Stimulated activated CD8-positive, alpha-beta memory T cell treated with anti-CD3 and anti-CD28 coated beads, Interleukin-12 subunit alpha, Interleukin-12 subunit beta, amount 100 ng/mL, for 24 hours (primary cell): Measurements from ENCODE around the gene SYNJ2.

Source experiments
- DNase-seq: peaks from one replicate; pipeline ENCODE4 v3.0.0-alpha.2; 2020; ENCODE audit errors: extremely low read depth

SYNJ2 gene

DNA sequence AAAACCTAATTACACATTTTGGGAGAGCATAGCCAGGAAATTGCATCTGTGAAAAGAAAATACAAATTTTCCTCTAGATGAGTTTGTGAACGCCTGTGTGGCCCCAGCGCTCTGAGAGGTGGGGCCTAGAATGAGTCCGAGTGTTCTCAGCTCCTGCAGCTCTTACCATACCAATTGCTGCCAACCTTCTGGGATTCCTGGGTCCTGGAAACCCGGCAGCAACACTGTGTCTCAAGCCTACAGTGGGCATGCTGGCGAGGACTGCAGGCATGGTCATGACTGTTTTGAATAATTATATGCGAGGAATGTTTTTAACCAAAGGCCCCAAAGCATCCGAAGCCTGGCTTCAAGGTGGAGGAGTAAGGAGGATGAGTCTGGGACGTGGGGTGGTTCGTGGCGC, 96.0 kb downstream of the SYNJ2 start:
- DNase-seq: no peak

DNA sequence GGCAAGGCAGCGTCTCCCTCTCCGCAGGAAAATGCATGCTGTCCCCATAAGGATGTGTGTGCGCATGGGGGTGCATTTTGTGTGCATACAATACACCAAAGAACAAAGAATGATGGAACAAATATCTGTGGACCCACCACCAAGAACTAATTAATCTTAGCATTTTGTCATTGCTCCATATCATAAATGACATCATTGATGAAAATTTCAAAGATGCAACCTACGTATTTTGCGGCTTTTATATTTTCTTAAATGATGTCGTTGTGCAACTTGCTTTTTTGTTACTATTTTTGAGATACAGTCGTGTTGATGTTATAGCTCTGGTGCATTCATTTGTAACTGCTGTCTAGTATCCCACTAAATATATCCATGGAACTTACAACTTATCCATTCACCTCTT, 96.7 kb downstream of the SYNJ2 start:
- no peak for DNase-seq

DNA sequence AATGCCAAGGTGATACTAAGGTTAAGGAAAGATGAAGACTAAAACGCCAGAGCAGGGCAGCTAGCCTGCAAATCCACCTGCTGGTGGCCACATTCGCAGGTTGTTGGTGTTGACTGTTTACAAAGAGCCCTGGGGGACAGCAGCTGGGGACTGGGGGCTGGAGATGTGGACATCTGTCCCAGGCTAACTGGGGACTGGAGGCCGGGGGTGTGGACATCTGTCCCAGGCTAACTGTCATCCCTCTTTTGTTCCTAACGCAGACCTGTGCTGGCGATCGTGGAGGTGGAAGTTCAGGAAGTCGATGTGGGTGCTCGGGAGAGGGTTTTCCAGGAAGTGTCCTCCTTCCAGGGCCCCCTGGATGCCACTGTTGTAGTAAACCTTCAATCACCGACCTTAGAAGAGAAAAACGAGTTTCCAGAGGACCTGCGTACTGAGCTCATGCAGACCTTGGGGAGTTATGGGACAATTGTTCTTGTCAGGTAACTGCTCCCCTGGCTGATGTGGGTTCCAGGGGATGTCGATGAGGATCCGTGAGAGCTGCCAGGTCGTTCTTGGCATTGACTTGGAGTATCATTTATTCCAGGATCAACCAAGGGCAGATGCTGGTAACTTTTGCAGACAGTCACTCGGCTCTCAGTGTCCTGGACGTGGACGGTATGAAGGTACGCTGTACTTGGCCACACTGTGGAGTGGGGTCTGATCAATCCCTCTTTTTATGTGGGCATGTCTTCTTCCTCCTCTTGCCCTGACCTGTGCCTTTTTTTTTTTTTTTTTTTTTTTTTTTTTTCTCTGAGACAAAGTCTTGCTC, 99.4 kb downstream of the SYNJ2 start:
- no peak for DNase-seq

DNA sequence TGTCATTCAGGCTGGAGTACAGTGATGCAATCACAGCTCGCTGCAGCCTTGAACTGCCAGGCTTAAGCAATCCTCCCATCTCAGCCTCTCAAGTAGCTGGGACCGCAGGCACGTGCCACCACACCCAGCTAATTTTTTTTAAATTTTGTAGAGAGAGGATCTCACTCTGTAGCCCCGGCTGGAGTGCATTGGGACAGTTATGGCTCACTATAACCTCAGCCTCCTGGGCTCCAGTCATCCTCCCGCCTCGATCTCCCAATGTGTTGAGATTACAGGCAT, 99.9 kb downstream of the SYNJ2 start:
- no peak for DNase-seq

DNA sequence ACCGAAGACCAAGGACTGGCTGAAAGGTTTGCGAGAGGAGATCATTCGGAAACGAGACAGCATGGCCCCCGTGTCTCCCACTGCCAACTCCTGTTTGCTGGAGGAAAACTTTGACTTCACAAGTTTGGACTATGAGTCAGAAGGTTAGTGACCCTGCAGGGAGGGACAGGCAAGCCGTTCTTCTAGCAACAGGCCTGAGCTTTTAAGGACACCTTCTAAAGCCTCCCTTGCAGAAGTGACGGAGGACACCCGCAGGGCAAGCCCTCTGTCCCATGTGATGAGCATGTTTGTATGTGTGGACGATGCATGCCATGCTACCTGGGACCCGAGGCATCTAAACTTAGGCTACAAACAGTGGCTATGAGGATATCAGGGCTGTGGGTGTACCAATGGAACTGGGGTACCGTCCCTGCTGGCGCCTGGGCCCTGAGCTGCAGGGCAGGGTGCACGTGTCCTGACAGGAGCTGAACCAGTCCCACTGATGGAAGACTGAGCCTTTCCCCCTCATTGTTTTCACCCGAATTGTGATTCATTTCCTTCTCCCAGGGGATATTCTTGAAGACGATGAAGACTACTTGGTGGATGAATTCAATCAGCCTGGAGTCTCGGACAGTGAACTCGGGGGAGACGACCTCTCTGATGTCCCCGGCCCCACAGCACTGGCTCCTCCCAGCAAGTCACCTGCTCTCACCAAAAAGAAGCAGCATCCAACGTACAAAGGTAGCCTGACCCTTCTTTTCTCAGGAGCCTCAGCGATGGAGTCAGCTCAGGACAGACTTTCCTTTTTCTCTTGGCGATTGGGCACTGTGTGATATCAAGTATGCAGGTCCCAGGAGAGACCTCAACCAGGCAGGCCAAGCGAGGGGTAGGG, 102.0 kb downstream of the SYNJ2 start:
- no peak for DNase-seq

DNA sequence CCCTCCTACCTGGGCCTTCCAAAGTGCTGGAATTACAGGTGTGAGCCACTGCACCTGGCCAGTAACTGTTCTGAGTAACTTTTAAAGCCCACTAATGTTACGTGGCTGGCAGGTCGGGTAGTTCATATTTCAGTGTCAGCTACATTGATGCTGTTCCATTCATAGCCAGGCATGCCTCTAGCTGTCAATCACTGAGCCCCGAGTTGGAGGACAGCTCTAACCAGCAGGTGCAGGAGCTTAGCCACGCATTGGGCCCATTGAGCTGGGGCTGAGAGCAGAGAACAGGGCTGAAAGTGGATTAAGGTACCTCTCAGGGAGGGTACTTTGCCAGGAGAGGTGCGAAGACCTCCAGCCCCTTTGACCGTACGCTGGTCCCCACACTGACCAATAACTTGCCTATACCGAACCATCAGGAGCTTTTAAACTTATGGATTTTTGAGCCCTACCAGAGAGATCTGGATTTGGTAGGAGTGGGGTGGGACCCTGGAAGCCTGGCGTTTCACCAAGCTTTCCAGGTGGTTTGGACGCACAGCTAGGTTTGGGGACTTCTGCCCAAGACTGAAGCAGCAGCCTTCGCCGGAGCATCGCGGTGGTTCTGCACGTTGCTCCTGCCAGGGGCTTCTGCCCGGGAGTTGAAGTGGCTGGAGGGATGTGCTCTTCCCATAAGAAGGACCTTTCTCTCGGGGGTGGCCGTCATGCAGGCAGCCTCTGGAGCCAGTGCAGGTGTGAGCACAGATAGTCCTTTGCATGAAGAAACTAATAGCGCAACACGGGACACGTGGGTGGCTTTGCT, 103.8 kb downstream of the SYNJ2 start:
- no peak for DNase-seq

DNA sequence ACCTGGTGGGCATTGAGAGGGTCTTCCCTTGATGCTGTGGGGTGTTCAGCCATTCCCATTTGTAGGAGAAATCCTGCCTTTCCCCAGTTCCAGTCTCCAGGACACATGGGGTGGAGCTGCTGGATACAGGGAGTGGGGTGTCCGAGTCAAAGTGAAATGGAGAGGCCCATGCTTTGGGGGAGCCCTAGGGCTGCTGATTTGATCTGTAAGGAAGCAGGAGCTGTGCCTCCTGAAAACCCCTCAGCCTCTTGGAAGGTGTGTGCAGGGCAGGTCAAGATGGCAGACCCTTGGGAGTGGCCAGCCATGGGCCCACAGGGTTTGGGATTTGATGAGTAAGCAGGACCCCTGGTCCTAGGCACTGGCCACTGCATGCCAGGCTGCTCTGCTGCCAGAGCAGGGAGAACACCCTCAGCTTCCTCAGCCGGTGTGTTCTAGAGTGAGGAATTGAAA, 104.4 kb downstream of the SYNJ2 start:
- DNase-seq: no peak

DNA sequence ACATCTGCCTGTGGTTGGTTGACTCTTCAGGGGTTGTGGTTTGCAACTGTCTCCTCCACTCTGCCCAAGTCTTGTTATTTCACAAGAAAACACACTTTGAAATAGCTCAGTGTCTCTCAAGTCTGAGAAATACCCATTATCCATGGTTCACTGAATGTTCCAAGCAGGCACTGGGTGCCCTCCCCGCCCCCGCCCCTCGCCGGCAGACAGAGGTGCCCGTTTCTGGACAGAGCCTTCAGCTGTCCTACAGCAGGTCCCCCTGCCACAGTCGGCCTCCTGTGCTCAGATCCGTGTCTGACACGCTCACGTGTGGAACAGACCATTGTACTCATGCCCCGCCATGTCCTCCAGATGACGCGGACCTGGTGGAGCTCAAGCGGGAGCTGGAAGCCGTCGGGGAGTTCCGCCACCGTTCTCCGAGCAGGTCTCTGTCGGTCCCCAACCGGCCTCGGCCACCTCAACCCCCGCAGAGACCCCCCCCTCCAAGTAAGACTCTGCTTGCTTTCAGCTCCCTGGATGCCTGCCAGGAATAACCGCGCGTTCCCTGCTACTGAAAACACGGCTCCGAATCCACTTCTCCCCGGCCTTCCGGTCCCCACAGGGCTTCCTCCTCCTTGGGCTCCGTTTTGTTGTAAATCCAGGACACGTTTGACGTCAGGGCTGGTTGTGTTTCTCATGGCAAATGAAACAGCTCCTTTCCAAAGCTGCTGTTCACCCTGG, 105.0 kb downstream of the SYNJ2 start:
- no peak for DNase-seq

DNA sequence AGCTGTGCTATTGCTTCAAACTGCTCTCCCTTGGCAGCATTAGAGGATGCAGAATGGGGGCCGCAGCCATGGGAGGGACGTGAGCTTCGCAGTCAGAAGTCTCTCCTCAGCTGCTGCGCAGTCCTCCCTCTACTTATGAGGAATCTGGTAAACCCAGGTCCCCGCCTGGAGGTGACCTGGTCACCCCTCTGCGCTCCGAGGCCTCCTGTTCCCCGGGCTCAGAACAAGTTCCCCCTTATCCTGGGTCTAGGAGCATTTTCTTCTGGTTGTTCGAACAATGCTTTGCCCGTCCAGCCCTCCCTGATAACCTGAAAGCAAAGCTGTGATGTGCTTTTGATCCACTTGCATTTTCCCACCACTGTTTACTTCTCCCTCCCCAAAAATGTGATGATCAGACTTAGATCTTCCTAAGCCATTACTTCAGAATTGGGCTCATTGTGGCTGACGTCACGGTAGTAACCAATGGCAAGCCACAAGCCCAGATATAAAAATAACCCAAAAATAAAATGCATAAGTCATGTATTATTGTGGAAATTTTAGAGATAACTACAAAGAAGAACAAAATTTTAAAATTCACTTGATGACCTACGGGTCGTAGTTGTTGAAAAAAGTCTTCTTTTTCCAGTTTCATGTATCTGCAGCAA, 105.7 kb downstream of the SYNJ2 start:
- no peak for DNase-seq

DNA sequence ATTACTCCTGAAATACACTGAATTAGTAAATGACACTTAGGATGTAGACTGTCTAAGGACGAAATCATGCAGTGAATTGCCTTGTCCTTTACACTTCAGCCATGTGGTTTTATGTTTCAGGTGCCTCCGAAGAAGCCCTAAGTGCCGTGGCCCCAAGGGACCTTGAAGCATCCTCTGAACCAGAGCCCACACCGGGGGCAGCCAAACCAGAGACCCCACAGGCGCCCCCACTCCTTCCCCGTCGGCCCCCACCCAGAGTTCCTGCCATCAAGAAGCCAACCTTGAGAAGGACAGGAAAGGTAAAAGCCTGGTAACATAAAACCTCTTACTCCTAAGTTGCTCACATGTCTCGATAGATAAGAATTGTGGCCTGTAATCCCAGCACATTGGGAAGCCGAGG, 111.1 kb downstream of the SYNJ2 start:
- no peak for DNase-seq

DNA sequence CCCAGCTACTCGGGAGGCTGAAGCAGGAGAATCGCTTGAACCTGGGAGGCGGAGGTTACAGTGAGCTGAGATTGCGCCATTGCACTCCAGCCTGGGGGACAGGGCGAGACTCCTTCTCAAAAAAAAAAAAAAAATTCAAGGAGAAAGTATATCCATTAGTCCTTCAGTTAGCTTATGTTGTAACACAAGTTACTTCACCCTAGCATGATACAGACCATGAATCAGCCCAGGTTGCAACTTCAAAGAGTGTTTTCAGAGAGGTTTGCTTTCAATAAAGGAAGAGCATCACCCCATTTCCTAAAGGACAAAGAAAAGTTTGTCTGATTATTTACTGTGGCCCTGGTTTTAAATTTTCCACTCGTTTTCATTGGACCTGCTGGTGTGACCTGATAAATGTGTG, 113.4 kb downstream of the SYNJ2 start:
- DNase-seq: no peak

DNA sequence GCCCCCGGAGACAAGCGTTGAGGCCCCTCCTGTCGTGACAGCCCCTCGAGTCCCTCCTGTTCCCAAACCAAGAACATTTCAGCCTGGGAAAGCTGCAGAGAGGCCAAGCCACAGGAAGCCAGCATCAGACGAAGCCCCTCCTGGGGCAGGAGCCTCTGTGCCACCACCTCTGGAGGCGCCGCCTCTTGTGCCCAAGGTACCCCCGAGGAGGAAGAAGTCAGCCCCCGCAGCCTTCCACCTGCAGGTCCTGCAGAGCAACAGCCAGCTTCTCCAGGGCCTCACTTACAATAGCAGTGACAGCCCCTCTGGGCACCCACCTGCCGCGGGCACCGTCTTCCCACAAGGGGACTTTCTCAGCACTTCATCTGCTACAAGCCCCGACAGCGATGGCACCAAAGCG, 114.0 kb downstream of the SYNJ2 start:
- no peak for DNase-seq

DNA sequence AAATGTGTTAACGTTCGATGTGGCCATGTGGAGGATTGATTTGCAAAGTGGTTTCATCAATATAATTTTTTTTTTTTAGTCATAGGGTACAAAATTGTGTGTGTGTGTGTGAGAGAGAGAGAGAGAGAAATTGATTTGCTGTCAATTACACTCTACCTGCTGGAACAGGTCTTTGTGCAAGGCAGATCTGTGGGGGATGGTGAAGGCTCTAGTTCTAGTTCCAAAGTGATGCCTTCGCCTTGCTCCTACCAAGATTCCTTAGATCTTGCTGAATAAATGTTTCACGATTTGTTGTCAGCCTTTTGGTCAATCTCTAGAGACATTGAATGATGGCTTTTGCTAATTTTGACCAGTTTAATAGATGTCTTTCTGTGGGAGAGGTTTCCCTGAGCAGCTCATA, 121.6 kb downstream of the SYNJ2 start:
- no peak for DNase-seq

DNA sequence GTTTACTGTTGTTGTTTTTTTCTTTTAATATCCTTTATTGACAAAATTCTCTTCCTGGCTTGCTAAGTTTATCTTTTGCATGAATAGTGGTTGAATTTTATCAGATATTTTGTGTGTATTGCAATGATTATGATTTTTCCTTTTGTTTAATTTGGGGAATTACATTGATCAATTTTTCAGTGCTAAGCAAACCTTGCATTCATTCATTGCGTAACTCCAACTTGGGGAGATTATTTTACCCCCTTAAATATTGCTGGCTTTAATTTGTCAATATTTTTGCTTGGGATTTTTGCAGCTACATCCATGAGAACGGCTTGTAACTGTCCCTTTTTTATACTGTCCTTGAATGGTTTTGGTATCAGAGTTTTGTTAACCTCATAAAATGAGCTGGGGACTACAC, 123.0 kb downstream of the SYNJ2 start:
- no peak for DNase-seq

DNA sequence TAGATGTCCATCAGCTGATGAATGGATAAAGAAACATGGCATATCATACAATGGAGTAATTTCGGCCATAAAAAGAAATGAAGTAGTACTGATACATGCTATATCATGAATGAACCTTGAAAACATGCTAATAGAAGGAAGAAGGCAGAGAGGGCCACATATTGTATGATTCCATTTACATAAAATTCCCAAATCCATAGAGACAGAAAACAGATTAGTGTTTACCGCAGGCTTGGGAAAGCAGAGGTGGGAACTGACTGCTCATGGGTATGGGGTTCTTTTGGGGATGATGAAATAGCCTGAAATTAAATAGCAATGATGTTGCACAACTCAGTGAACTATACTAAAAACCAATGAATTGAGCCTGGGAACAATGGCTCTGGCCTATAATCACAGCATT, 128.1 kb downstream of the SYNJ2 start:
- DNase-seq: no peak

DNA sequence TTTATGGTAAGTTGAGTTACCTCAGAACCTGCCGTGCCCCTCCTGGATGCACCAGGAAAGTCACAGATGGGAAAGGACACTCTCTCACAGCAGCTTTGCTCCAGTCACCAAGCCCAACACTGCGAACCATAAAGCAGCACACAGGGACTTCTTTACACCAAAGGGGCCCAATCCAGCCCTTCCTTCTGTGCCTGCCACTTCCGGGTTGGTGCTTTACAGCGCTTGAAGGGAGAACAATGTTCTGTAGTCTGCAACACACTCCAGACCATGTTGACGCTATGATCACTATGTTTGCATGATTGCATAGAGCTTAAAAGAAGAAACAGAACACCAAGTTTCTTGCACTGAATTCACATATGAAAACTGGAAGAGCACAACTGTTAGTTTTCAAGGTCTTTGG, 129.3 kb downstream of the SYNJ2 start:
- no peak for DNase-seq

DNA sequence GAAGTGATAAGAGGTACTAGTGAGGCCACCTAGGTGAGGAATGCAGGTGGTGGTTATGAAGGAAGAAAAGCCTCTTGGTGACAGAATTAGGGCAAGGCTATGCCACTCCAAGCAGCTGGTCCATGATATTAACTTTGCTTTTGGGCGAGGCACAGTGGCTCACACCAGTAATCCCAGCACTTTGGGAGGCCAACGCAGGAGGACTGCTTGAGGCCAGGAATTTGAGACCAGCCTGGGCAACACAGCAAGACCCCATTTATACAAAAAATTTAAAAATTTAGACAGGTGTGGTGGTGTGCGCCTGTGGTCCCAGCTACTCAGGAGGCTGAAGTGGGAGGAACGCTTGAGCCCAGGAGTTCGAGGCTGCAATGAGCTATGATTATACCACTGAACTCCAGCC, 130.3 kb downstream of the SYNJ2 start:
- no peak for DNase-seq

DNA sequence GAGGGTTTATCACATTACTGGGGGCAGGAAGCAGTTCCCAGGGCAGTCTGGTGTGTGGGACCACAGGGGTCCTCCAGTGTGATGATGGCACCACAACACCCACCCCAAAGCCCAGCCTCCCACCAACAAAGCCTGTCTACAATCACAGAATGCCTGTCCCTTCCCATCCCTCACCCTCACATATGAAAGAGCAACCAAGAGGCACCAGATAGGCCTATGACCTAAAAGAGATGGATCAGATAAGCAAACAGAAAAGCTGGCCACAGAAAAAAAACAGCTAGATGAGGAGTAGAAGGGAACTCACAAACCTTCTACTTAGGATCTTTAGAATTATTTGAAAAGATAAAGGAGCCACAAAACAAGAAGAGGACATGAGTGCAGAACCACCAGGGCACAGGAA, 132.1 kb downstream of the SYNJ2 start:
- no peak for DNase-seq

DNA sequence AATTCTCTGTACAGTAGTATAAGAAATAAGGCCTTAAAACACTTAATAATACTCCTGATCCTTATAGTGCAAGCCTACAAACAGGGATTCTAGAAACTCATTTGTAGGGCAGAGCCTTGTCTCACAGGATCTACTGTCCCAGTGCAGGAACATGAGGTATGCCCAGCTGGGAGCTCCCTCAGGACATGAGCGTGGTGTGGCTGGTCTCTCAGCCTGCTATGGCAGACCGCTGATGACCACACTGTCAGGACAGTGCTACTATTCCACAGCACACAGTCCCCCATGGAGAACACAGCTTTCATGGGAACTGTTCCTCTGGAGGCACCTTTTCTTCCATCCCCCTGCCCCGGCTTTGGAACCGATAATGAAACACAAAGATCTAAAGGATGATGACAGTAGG, 133.4 kb downstream of the SYNJ2 start:
- no peak for DNase-seq

DNA sequence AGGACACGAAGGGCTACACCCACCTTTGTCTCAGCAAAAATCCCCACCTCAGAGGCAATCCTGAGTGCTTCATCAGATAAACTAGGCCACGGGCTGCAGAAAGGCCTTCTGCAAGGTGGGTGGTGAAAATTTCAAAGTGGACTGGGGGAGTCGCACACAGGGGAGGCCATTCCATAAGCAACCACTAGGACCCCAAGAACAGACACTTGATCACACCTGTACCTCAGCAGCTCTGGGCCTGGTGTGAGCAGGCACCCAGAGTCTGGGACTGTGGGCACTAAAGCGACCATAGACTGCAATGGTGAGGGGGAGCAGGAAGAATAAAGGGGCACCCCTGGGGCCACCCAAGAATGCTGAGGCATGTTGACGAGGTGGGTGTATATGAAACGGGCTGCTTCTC, 133.8 kb downstream of the SYNJ2 start:
- DNase-seq: no peak

DNA sequence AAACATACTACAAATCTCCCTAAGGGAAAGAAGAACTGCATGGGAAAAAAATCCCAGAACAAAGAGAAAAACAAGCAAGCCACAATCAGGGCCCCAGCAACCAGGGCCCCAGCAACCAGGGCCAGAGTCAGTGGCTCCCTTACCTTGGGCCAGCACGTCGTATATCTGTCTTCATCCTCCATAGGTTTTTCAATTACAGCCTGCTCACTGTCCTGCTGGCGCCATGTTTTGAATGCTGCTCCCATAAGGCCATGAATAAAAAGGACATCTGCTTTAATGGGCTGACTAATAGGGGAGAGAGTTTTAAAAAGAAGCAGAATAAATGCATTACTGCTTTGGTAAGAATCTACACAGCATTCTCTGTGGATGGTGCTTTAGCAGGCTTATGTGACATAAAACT, 137.2 kb downstream of the SYNJ2 start:
- DNase-seq: no peak
